Adrenal gland (tissue), 5 donors: ENCODE results near the gene GALNT6.

Experiments
- CTCF ChIP-seq, 6 experiments: fragments of 450-650 bp in 4 of 6; fragments of 200-600 bp in 2 of 6; sonication (generic) in 1 of 6; IDR thresholded peaks; 1 replicate in 5 of 6; 2 replicates in 1 of 6; pipeline versions ENCODE4 v1.5.1 to v1.8.0; 2016 to 2021; ENCODE audit warnings: antibody characterized with exemption in 6 of 6, mild to moderate bottlenecking in 2 of 6, moderate library complexity in 1 of 6
- POLR2A ChIP-seq, 2 donors: fragments of 450-650 bp; IDR thresholded peaks; one replicate each; pipeline ENCODE4 v1.6.1; 2017; ENCODE audit warnings: antibody characterized with exemption in 2 of 2, mild to moderate bottlenecking in 2 of 2, moderate library complexity in 1 of 2
- donor health status: DM: no; HTN: no; CAD: no.

- no peak for TF ChIP-seq CTCF (IDR thresholded peaks at IDR 0.05)
- TF ChIP-seq POLR2A (IDR thresholded peaks at IDR 0.05): no peak
Observed at GRCh38 chr12:51362307-51362706, 28.9 kb downstream of the GALNT6 start.
